Measurements from ENCODE around the gene ZNF839. TPM values are rescaled to one million over a fixed set of nuclear protein-coding genes. Genes with fewer than 3 reads are reported as not detected.
A peak's percentile ranks its signal among the peaks of the same experiment; 100 is the strongest.

The ZNF839 gene
- total and polyA plus RNA-seq, 8 donors, result 5.9 to 24.9 (median 7.4) TPM

DNA sequence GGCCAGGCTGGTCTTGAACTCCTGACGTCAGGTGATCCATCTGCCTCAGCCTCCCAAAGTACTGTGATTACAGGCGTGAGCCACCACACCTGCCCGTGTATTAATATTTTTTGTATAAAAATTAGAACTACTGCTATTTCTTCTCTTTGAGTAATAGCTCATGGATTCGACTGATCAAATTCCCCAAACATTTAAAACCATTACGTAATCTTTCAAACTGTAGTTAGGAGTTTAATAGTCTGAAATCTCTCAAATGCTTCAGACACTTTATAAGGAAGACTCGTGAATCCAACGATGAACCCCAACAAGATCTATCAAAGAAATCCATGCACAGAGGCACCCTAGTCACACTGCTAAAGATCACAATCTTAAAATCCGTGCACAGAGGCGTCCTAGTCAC lies 59.3 kb downstream of the ZNF839 start:
- Histone ChIP-seq H3K4me1 (no peaks in the 10 kb centered on the region), H3K27me3 (no peaks in the 10 kb centered on the region), H3K9me3 (no peaks in the 10 kb centered on the region), H3K27ac (no peak overlapping the region), H3K36me3 (no peaks in the 10 kb centered on the region), H3K4me3 (no peak overlapping the region)
- ATAC-seq (no peak), FAIRE-seq (no peak), DNase-seq (no peak)
- 95 to 98% methylated on average over 9 of the region's 9 CpGs for WGBS, 2 donors
- intact Hi-C loops (cut with DNase I), result no loop called here
- no peak for TF ChIP-seq CTCF (IDR thresholded peaks at IDR 0.05)

GRCh38 chr14:102387086-102387485 lies 67.5 kb downstream of the ZNF839 start:
- no peak for TF ChIP-seq CTCF (IDR thresholded peaks at IDR 0.05)
- Histone ChIP-seq H3K36me3 (no peaks in the 10 kb centered on the region), H3K4me3 (no peak overlapping the region), H3K9me3 (no peaks in the 10 kb centered on the region), H3K4me1 (peaks cover 0 to 7% (median 0%) of the 10 kb centered on the region in 3 donors), H3K27ac (no peak overlapping the region), H3K27me3 (no peaks in the 10 kb centered on the region)
- ATAC-seq (no peak), FAIRE-seq (no peak), DNase-seq (no peak)
- intact Hi-C loops (cut with DNase I), result no loop called here

- TF ChIP-seq CTCF (IDR thresholded peaks at IDR 0.05), result no peak
- H3K27me3 ChIP-seq, result no peaks in the 10 kb centered on the region
- no peaks in the 10 kb centered on the region for H3K36me3 ChIP-seq
- WGBS, 2 donors, result 86 to 93% methylated on average over 2 of the region's 2 CpGs
- H3K27ac ChIP-seq, result peak overlapping the region in 2 of 4 donors; percentile 57 to 59
- DNase-seq (no peak), FAIRE-seq (no peak), ATAC-seq (no peak)
- peaks cover 0 to 7% (median 0%) of the 10 kb centered on the region in 3 donors for H3K4me1 ChIP-seq
- no peaks in the 10 kb centered on the region for H3K9me3 ChIP-seq
- no peak overlapping the region for H3K4me3 ChIP-seq
- intact Hi-C loops (cut with DNase I), result no loop called here
Observed at GRCh38 chr14:102389246-102389645, 69.7 kb downstream of the ZNF839 start.

- H3K4me3 ChIP-seq, result no peak overlapping the region
- ATAC-seq (peak in 2 of 4 donors; percentile 47 to 57), FAIRE-seq (no peak), DNase-seq (no peak)
- intact Hi-C loops (cut with DNase I), result no loop called here
- no peak for TF ChIP-seq CTCF (IDR thresholded peaks at IDR 0.05)
- WGBS, 2 donors, result 49 to 60% methylated on average over 2 of the region's 2 CpGs
- H3K36me3 ChIP-seq, result no peaks in the 10 kb centered on the region
- peaks cover 0 to 7% (median 0%) of the 10 kb centered on the region in 3 donors for H3K4me1 ChIP-seq
- peak overlapping the region in 3 of 4 donors; percentile 51 to 59 (median 57) for H3K27ac ChIP-seq
- no peaks in the 10 kb centered on the region for H3K9me3 ChIP-seq
- no peaks in the 10 kb centered on the region for H3K27me3 ChIP-seq
Observed at GRCh38 chr14:102390064-102390855, 70.7 kb downstream of the ZNF839 start.

Other genes with a start within 250 kb of the ZNF839 start
- gene HSP90AA1, start 232.7 kb upstream of the ZNF839 start, total RNA-seq, result 100 to 1,000 TPM; 106 to 393 (median 136) TPM
- 100 to 1,000 TPM; 106 to 203 TPM for gene HSP90AA1, start 232.7 kb upstream of the ZNF839 start, polyA plus RNA-seq
- gene WDR20, start 179.8 kb upstream of the ZNF839 start, total RNA-seq, result 10 to 100 TPM; 11.7 to 19.5 (median 14.9) TPM
- gene WDR20, start 179.8 kb upstream of the ZNF839 start, polyA plus RNA-seq, result 10 to 100 TPM in 1 of 2 donors, 1 to 10 TPM in 1; 7.4 to 10.6 TPM
- gene MOK, start 14.6 kb upstream of the ZNF839 start, total RNA-seq, result 10 to 100 TPM in 2 of 6 donors, 1 to 10 TPM in 4; 7.7 to 10.7 (median 8.6) TPM
- gene MOK, start 14.6 kb upstream of the ZNF839 start, polyA plus RNA-seq, result 10 to 100 TPM; 24.9 to 35.9 TPM
- 10 to 100 TPM; 19.5 to 26.3 (median 23.8) TPM for gene CINP, start 43.1 kb downstream of the ZNF839 start, total RNA-seq
- gene CINP, start 43.1 kb downstream of the ZNF839 start, polyA plus RNA-seq, result 10 to 100 TPM; 25.8 to 26.4 TPM
- gene TECPR2, start 43.2 kb downstream of the ZNF839 start, total RNA-seq, result 10 to 100 TPM in 4 of 6 donors, 1 to 10 TPM in 2; 7.9 to 18.2 (median 11.0) TPM
- 10 to 100 TPM in 1 of 2 donors, 1 to 10 TPM in 1; 3.3 to 10.2 TPM for gene TECPR2, start 43.2 kb downstream of the ZNF839 start, polyA plus RNA-seq
- gene ANKRD9, start 190.0 kb downstream of the ZNF839 start, total RNA-seq, result 10 to 100 TPM in 1 of 6 donors, 1 to 10 TPM in 5; 7.6 to 14.4 (median 9.4) TPM
- 1 to 10 TPM; 5.4 to 7.1 TPM for gene ANKRD9, start 190.0 kb downstream of the ZNF839 start, polyA plus RNA-seq

Measured in pancreas (tissue), 10 donors.